ENCODE results near the gene NPFFR2. TPM values are rescaled to one million over a fixed set of nuclear protein-coding genes. Genes with fewer than 3 reads are reported as not detected.

NPFFR2 gene
- total and polyA plus RNA-seq, 7 donors, result 0.04 TPM; not detected in 6

GRCh38 chr4:72186714-72187113 is 154.9 kb downstream of the NPFFR2 start:
- Histone ChIP-seq H3K27ac (no peak overlapping the region), H3K4me1 (no peaks in the 10 kb centered on the region), H3K36me3 (no peaks in the 10 kb centered on the region), H3K27me3 (no peaks in the 10 kb centered on the region), H3K4me3 (no peak overlapping the region), H3K9me3 (no peaks in the 10 kb centered on the region)
- DNase-seq, result no peak
- TF ChIP-seq EP300 (IDR thresholded peaks at IDR 0.05), result no peak
- WGBS, 2 donors, result 87 to 92% methylated on average over 1 of the region's 1 CpG
- intact Hi-C loops (cut with DNase I), result no loop called here

DNA sequence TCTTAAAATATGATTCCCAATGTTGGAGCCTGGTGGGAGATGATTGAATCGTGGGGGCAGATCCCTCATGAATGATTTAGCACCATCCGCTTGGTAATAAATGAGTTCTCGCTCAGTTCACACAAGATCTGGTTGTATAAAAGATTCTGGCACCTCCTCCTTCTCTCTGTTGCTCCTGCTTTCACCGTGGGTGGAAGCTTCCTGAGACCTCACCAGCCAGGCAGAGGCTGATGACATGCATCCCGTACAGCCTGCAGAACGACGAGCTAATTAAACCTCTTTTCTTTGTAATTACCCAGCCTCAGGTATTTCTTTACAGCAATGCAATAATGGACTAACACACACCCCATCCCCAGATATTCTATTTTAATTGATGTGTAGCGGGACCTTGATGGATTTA is 162.2 kb downstream of the NPFFR2 start:
- intact Hi-C loops (cut with DNase I), result no loop called here
- Histone ChIP-seq H3K9me3 (no peaks in the 10 kb centered on the region), H3K4me3 (no peak overlapping the region), H3K36me3 (no peaks in the 10 kb centered on the region), H3K27me3 (no peaks in the 10 kb centered on the region), H3K4me1 (no peaks in the 10 kb centered on the region), H3K27ac (no peak overlapping the region)
- 74 to 76% methylated on average over 8 of the region's 8 CpGs for WGBS, 2 donors
- TF ChIP-seq POLR2AphosphoS5 (IDR thresholded peaks at IDR 0.05) (no peak), EP300 (IDR thresholded peaks at IDR 0.05) (no peak), POLR2A (IDR thresholded peaks at IDR 0.05) (no peak)
- TF ChIP-seq, protein P1, sequence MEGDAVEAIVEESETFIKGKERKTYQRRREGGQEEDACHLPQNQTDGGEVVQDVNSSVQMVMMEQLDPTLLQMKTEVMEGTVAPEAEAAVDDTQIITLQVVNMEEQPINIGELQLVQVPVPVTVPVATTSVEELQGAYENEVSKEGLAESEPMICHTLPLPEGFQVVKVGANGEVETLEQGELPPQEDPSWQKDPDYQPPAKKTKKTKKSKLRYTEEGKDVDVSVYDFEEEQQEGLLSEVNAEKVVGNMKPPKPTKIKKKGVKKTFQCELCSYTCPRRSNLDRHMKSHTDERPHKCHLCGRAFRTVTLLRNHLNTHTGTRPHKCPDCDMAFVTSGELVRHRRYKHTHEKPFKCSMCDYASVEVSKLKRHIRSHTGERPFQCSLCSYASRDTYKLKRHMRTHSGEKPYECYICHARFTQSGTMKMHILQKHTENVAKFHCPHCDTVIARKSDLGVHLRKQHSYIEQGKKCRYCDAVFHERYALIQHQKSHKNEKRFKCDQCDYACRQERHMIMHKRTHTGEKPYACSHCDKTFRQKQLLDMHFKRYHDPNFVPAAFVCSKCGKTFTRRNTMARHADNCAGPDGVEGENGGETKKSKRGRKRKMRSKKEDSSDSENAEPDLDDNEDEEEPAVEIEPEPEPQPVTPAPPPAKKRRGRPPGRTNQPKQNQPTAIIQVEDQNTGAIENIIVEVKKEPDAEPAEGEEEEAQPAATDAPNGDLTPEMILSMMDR (IDR thresholded peaks at IDR 0.05), result no peak
- DNase-seq, result no peak

- 80 to 85% methylated on average over 1 of the region's 1 CpG for WGBS, 2 donors
- Histone ChIP-seq H3K9me3 (no peaks in the 10 kb centered on the region), H3K36me3 (no peaks in the 10 kb centered on the region), H3K4me1 (no peaks in the 10 kb centered on the region), H3K27ac (no peak overlapping the region), H3K27me3 (no peaks in the 10 kb centered on the region), H3K4me3 (no peak overlapping the region)
- intact Hi-C loops (cut with DNase I), result no loop called here
- no peak for TF ChIP-seq POLR2AphosphoS5 (IDR thresholded peaks at IDR 0.05)
- no peak for TF ChIP-seq EP300 (IDR thresholded peaks at IDR 0.05)
- TF ChIP-seq POLR2A (IDR thresholded peaks at IDR 0.05), result no peak
- TF ChIP-seq, protein P1 (IDR thresholded peaks at IDR 0.05), result no peak
- DNase-seq, result no peak
These were observed 162.7 kb downstream of the NPFFR2 start for GRCh38 chr4:72194453-72194852.

Other genes with a start within 250 kb of the NPFFR2 start
- not detected for gene GC, start 247.9 kb upstream of the NPFFR2 start, total RNA-seq
- not detected for gene GC, start 247.9 kb upstream of the NPFFR2 start, polyA plus RNA-seq

All from sigmoid colon (tissue), 7 donors.